ENCODE data around the gene PRKG1.
"Not testable (repeated sequence)": the region's sequence is repeated elsewhere in the genome, so short reads cannot be mapped to it uniquely, and the experiment has no call there.

The PRKG1 gene

GRCh38 chr10:51117053-51117660 is 42.9 kb downstream of the PRKG1 start:
- no peak for DNase-seq (ENCODE audit: low spot score)

DNA sequence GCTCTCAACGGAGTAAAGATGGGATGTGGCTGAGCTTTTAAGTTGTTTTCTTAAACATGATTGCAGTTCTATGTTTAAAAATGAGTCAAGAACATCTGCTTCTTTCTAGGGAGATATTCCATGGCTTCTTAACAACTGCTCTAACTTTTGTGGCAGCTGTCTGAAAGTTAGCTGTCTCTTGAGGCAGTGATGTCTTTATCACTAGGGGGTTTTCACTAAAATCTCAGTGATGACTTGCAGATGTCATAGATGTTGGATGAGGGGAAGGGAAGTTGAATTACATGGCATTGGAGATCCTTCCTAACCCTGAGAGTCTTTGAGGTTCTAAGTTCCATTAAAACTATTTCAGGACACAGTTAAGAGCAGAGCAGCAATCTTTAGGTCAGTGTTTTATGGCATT is 43.5 kb downstream of the PRKG1 start:
- DNase-seq (ENCODE audit: low spot score), result no peak

GRCh38 chr10:51119441-51119840 is 45.2 kb downstream of the PRKG1 start:
- DNase-seq (ENCODE audit: low spot score), result no peak

DNA sequence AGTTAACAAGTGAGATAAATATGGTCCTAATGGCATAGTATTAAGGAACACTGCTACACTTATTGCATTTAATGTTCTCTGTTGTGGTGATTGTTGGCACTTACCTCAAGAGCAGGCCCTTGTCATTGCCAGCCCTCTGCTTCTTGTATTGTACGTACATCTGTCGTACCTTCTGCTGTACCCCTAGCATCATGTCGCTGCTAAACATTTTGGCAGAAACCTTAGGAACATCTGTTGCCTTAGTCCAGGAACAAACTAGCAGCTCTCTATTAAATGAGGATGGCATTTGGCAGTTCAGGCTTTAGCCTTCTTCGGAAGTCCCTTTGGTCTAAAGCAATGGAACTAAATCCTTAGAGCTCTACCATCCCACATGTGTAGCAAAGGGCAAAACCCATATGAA is 47.6 kb downstream of the PRKG1 start:
- DNase-seq (ENCODE audit: low spot score), result no peak

DNA sequence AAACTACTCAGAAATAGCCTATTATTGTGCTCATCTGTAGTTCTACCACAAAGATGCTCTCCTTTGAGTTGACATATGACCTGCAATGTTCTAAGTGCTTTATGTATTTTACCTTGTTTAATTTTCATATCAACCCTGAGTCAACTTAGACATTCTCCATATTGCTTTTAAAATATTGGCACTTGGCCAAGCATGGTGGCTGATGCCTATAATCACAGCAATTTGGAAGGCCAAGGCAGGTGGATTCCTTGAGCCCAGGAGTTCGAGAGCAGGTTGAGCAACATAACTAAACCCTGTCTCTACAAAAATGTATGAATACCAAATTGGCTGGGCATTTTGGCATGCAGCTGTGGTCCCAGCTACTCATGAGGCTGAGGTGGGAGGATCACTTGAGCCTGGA is 50.6 kb downstream of the PRKG1 start:
- no peak for DNase-seq (ENCODE audit: low spot score)

- no peak for DNase-seq (ENCODE audit: low spot score)
These were observed 51.2 kb downstream of the PRKG1 start for GRCh38 chr10:51125518-51125917.

DNA sequence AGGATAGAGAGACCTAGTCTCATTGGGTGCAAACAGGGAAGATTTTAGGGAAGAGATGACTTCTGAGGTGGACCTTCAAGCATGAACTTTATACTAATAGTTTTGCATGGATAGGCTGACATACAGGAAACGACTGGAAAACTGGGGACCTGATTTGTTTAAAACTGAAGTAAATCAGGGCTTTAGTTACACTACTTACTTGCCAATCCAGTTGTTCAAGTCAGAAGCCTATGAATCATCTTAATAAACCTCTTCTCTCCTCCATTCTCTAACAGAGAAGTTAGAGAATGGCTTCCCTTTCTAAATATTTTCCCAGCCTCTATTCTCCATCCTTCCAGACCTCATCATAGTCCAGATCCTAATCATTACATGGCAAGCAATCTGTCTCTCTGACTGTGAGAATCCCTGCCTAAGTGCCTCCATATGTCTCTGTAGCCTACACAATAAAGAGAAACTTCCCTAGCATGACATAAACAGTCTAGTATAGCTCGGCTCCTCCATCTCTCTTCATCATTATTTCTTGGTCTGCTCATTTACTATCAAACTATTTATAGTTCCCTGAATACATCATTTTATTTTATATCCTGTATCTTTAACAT is 55.8 kb downstream of the PRKG1 start:
- DNase-seq (ENCODE audit: low spot score), result no peak

- DNase-seq (ENCODE audit: low spot score), result no peak
These were observed 63.7 kb downstream of the PRKG1 start for GRCh38 chr10:51137756-51138529.

DNA sequence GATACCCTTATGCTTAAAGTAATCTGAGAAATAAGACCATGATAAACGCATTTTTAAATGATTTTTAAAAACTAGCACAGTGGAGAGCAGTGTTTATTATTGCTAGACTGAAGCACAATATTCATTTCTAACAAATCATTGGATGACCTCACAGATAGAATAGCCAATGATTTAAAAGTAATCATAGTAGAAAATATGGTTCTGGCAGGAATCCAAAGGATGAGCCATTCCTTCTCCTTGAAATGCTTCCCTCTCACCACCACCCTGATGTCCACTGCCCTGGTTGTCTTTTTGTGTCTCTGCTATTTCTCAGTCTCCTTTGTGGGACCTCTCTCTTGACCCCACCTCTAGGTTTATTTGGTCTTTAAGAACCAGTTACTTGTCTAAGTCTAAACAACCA is 64.9 kb downstream of the PRKG1 start:
- no peak for DNase-seq (ENCODE audit: low spot score)

DNA sequence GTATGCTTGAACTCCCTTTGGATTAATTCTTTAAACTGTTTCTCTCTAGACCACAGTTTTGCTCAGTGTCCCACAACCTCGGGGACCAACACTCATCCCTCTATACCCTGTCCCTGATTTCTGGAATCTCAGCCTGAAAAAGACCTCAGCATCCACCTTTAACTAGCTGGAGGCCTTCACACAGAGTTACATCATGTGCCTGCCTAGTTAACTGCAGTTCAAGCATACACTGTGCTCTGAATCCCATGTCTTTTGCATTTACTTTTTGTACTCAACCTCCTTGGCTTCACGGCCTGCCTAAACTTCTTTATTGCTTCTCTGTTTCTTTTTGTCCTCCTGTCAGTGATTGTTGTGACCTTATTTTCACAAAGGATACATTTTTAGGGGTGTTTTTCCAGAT is 66.7 kb downstream of the PRKG1 start:
- DNase-seq (ENCODE audit: low spot score), result no peak

- DNase-seq (ENCODE audit: low spot score), result no peak
These were observed 70.0 kb downstream of the PRKG1 start for GRCh38 chr10:51144161-51144781.

DNA sequence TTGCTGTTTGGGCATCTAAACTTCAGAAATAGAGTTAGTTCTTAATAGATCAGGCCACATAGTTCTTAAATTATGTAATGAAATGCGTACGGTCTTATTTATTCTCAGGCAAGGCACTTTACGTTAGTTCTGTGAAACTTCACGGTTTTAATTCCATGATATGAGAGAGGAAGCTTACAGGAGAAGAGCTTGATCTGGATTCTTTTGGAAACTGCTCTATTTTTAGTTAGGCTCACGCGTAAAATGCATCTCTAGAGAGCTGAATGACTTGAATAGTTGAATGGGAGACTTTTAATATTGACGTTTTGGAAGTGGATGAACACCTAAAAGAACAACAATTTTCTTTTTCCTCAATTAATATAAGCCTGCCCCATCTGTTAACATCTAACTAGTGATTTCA is 71.1 kb downstream of the PRKG1 start:
- no peak for DNase-seq (ENCODE audit: low spot score)

GRCh38 chr10:51147644-51148399 is 73.5 kb downstream of the PRKG1 start:
- DNase-seq (ENCODE audit: low spot score), result no peak

DNA sequence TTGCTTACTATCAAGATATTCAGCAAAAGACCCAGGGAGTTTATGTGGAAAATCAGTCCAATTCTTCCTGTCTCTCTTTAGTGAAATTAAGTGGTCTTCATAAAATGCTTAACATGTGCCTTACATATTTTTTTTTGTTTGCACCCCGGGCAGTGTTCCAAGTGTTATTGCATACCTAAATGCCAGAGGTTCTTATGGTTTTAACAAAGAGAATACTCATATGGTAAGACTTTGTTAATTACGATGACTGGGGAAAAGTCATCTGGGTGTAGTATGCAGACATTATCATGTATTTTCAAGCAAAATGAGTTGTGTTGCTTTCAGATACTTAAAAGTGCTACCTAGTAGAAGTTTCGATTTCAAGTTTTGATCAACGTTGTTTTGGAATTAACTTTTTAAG is 82.6 kb downstream of the PRKG1 start:
- no peak for DNase-seq (ENCODE audit: low spot score)

DNA sequence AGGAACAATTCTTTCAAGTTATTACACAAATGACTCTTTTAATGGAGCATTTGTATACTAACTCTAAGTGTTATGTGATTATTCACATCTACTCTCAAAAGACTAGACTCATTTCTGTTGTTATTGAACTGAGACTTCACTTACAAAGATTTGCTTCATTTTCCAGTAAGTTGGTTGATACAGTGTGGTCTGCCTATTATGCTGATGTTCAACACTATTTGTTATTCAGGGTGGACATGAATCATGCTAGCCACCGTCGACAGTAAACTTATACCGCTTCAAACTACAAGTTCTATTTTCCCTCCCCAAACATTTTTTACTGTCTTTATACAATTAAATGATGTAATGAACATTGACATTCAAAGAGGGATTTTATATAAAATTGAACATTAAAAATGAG is 84.5 kb downstream of the PRKG1 start:
- no peak for DNase-seq (ENCODE audit: low spot score)

GRCh38 chr10:51159841-51160240 is 85.6 kb downstream of the PRKG1 start:
- DNase-seq (ENCODE audit: low spot score), result no peak

DNA sequence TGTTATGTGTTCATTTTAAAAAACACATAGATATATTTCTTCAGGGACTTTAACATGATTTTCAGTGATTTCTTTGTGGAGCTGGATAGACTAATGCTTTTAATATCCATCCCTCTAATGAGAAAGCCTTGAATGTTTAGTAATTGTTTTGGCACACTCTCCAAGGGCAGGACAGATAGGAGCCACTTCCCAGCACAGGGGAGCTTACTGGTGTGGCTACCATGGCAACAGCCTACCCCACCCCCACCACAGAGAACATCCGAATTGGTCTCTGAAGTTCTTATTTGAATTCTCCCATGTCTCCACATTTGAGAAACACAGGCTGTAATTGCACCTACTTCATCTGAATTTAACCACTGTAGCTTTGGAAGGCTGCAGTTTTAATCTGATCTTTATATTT is 87.7 kb downstream of the PRKG1 start:
- no peak for DNase-seq (ENCODE audit: low spot score)

GRCh38 chr10:51163380-51164049 is 89.2 kb downstream of the PRKG1 start:
- DNase-seq (ENCODE audit: low spot score), result not testable (repeated sequence)

DNA sequence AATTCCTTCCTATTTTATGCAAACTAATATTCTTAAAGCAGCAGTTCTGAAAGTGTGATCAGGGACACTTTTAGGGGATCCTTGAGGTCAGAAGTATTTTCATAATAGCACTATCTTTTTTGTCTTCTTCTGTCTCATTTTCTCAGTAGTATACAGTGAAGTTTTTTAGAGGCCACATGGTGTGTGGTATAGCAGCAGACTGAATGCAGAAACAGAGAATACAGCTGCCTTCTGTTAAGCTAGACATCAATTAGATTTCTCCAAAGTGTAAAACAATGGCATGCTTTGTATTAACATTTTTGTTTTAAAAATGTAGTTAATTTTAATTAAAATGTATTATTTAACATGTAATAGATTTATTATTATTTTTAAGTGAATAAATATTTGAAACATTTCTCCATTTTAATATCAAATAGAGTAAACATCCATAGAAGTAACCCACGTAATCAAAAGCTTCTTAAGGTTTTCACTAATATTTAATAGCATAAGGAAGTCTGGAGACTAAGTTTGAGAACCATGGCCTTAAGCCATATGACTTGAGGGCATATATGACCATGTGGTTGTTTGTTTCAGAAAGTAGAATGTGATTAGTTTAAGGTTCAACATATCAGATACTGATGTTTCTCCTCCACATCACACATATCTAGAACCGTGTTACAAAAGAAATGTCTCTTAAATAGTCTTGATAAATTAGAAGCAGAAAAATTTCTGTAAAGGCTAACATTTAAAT is 94.0 kb downstream of the PRKG1 start:
- no peak for DNase-seq (ENCODE audit: low spot score)

GRCh38 chr10:51169111-51169510 is 94.8 kb downstream of the PRKG1 start:
- DNase-seq (ENCODE audit: low spot score), result no peak

Measured in CD4-positive, alpha-beta T cell treated with Interleukin-2 at 100 ng/mL for 4 hours (primary cell).